D721Med (cell line): ENCODE results near the gene MAD1L1.

Experiments used
- DNase-seq: peaks from one replicate; pipeline ENCODE4 v3.0.0; 2011; ENCODE audit warnings: low spot score; ENCODE audit not compliant: insufficient read length
- FAIRE-seq: peaks from 2 replicates; lab custom pipeline; 2011; peaks lifted over from hg19 to GRCh38; lab: Jason Lieb, UNC
- TF ChIP-seq, protein P1 (sequence below): IDR thresholded peaks from 2 replicates; pipeline ENCODE4 v1.5.1; 2012; ENCODE audit warnings: mild to moderate bottlenecking, control low read depth; ENCODE audit not compliant: insufficient read depth; ENCODE audit errors: missing control alignments

The MAD1L1 gene

DNA sequence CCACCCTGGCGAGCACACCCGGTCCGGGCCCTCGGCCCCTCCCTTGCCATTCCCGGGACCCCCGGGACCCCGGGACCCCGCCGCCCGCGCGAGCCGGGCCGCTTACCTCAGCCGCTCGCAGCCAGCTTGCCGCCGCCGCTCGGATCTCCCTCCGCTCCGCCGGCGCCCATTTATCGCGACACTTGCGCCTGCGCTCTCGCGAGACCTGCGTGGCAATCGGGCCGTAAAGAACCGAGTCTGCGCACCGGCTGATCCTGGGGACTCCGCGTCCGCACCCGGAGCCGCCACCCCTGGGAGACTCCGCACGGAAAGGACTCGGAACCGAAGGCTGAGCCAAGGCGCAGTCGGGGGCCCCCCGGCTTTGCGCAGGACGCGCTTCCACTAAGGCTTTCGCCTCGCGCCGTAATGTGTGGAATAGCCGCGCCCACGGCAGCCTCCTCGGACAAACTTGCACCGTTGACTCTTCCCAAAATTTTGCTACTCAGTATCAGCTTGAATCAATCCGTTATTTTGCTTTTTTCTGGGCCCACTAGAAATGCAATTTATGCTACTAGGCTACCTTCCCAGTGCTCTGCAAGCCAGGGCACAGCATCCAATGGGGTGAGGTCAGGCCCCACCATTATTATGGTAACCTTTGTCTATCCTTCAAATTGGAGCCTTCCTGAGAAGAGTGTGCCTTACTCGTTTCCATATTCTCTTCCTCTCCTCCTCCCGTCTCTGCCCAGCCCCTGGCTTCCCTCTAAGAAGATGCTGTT lies at the start of gene MAD1L1:
Gene MAD1L1, minus strand, starts transcription at position 180 of the 755 bp plus-strand sequence. CDS start 2,812 bp downstream, outside the sequence.
- peak; percentile 94 for DNase-seq

DNA sequence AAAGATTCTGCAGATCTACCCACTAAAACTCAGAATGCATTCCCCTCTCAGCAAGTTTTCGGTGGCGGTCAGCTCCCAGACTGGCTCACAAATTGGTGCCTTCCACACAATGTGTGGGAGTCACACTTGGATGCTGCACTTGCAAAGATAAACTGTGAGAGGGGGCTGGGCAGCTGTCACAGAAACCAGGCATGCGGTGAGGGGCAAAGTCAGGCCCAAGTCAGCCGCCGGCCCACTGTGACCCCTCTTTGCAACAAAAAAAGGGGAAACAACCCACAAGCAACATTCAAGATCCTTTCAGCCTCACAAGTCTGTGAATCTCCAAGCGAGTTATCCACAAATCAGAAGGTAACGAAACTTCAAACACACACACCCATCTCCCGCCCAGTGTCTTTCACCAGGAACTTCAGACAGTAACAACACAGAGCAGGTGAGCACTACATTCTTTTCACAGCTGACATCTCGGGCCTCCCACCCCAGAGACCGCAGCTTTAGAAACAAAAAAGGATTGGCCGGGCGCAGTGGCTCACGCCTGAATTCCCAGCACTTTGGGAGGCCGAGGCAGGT lies 49.5 kb upstream of the MAD1L1 start:
- TF ChIP-seq, protein P1, sequence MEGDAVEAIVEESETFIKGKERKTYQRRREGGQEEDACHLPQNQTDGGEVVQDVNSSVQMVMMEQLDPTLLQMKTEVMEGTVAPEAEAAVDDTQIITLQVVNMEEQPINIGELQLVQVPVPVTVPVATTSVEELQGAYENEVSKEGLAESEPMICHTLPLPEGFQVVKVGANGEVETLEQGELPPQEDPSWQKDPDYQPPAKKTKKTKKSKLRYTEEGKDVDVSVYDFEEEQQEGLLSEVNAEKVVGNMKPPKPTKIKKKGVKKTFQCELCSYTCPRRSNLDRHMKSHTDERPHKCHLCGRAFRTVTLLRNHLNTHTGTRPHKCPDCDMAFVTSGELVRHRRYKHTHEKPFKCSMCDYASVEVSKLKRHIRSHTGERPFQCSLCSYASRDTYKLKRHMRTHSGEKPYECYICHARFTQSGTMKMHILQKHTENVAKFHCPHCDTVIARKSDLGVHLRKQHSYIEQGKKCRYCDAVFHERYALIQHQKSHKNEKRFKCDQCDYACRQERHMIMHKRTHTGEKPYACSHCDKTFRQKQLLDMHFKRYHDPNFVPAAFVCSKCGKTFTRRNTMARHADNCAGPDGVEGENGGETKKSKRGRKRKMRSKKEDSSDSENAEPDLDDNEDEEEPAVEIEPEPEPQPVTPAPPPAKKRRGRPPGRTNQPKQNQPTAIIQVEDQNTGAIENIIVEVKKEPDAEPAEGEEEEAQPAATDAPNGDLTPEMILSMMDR = no peak
- DNase-seq = no peak
- no peak for FAIRE-seq

More for the DNA sequence above, at the start of gene MAD1L1:
- no peak for FAIRE-seq
- TF ChIP-seq, protein P1 = no peak

DNA sequence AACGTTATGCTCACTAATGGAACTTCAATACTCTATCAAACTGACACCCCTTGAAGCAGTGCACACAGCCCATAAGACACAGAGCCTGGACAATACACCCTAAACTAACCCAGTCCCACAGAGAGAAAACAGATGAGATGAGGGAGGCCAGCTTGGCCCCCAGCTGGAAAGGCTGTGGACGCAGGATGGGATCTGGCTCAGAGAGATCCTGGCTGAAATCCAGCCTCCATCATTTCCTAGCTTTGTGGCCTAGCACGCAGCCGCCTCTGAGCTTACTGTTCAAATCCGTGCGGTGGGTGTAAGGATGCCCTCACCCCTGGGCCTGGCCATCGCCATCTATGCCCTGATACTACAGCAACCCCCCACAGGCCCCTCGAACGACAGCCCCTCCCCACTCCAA lies 48.8 kb upstream of the MAD1L1 start:
- TF ChIP-seq, protein P1 = no peak
- FAIRE-seq = no peak
- no peak for DNase-seq

DNA sequence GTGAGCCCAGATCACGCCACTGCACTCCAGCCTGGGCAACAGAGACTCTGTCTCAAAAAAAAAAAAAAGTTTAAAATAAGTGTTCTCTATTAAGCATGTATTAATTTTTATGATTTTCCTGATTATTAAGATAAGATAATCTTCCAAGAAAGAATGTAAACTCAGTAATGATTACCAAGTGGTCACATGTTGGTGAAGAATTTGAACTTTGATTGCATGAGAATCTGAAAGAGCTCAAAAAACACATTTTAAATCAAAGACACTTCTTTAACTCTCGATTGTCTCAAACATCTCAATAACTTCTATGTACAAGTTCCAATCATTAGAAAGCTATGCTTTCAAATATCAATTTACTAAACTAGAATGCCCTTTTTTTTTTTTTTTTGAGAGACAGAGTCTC lies 47.7 kb upstream of the MAD1L1 start:
- TF ChIP-seq, protein P1 = no peak
- no peak for DNase-seq
- FAIRE-seq = no peak

DNA sequence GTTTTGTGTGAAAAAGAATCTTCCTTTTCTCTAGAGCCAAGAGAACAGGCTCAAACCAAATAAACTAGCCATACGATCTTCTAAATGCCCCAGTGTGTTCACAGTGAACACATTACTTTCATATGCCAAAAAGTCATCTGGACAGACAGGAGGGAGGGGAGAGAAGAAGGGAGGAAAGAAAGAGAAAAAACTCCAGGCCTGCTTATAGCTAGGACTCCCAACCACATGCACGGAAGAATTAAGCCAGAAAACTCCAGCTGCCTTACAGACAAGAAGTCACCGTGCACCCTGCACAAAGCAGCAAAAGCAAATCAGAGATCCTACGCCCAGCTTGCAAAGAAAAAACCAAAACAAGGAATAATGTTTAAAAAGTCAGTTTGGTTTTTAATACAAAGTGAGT lies 47.2 kb upstream of the MAD1L1 start:
- no peak for DNase-seq
- FAIRE-seq = no peak
- TF ChIP-seq, protein P1 = no peak

DNA sequence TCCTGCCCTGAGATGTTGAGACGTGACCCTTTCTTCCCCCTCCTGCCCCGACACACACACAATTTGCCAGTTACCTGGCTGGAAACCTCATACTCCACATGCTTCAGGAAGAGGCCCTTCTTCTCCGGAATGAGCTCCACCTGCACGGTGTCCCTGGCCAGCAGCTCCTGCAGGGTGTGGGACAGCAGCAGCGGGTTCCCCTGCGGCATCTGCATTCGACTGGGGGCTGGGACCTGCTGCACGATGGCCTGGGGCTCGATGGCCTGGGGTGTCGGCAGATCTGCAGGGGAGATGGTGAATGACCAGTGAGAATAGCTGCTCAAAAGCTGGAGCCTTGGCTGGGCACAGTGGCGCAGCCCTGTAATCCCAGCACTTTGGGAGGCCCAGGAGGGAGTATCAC lies 45.3 kb upstream of the MAD1L1 start:
- no peak for DNase-seq
- TF ChIP-seq, protein P1 = no peak
- FAIRE-seq = no peak

DNA sequence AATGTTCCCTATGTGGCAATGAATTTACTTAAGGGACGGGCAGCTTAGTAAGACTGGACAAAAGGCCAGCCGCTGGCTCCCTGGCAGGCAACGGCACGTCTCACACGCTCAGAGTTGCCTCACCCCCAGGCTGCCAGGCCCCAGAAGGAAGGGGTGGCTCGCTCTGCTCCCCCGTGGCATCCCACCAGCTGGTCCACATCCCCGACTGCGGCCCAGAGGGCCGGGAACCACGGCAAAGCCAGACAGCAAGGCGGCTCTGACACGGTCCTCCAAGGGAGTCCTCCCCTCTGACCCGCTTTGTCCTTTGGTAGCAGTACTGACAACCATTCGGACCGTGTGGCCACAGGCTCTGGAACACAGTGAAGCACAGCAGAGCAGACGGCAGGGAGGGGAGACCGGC lies 43.4 kb upstream of the MAD1L1 start:
- DNase-seq = no peak
- no peak for FAIRE-seq
- TF ChIP-seq, protein P1 = no peak
